NCI-H2081 (cell line): ENCODE measurements around the gene DHFR.
A peak's percentile ranks its signal among the peaks of the same experiment; 100 is the strongest.

ENCODE experiments used
- DNase-seq, 2 experiments: peaks; one replicate each; lab custom pipeline; 2025; lab: John Stamatoyannopoulos, UW

Gene DHFR

DNA sequence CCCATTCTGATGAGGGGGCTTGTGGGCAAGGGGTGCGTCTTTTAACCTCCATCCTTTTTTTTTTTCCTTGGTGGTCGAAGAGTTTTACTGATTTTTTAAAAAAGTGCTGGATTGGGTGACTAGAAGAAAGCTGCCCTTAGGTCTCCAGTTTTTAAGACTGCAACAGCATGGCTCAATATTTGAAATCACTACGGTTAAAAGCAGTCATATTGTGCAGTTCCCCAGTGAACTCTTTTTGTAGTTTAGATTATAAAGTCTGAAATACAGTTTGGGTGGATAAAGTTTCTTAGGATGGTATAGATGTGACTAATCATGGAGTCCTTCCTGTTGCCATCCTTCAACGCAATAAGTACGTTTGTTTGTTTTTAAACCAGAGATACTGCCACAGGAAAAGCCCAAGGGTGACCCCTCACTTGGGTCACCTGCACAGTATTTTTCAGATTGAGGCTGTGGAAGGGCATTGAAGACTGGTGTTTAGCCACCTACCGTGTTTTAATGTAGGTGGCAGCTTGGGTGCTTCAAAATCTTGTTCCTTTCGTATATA is 520 bp upstream of the DHFR start:
- DNase-seq = no peak

DNA sequence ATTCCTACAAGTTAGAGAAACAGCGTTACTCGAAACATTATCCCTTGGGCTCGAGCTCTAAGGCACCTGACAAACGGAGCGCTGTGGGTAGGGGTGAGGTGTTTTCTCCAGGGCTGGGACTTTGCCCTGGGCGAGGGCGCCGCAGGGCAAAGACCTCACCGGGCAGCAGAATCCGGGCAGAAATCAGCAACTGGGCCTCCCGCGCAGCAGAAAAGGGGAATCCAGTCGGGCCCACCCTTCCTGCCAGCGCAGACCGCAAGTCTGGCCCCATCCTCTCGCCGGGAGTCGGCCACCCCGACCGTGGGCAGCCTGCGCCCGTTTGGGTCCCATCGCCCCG is 761 bp downstream of the DHFR start:
- no peak for DNase-seq

- no peak for DNase-seq
These were observed 1.3 kb downstream of the DHFR start for GRCh38 chr5:80653502-80653901.

- no peak for DNase-seq
These were observed 7.9 kb downstream of the DHFR start for GRCh38 chr5:80646926-80647325.

DNA sequence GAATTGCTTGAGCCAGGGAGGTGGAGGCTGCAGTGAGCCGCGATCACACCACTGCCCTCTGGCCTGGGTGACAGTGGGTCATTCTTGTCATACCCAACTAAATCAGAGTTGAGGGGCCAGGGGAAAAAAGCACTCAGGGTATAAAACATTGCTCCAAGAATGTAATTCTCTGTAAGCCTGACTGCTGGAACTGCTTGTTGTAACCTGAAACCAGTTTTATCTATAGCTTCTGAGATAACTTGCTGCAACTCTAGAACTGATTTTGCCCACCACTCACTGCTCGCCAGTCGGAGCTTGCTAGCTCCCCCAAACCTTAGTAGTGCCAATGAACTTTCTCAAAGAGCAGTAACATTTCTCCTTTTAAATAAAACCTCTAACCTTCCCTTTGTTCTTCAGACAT is 9.9 kb downstream of the DHFR start:
- no peak for DNase-seq

DNA sequence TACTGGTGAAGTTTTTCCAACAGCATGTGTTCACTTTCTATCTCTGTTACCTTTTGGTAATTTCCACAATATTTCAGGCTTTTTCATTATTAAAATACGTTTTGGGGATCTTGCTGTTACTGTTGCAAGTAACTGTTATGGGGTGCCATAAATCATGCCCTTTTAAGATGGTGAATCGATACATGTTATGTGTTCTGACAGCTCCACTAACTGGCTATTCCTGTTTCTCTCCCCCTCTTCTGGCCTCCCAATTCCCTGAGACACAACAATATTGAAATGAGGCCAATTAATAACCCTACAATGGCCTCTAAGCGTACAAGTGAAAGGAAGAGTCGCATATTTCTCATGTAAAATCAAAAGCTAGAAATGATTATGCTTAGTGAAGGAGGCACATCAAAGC is 13.4 kb downstream of the DHFR start:
- no peak for DNase-seq

- DNase-seq = no peak
These were observed 20.6 kb downstream of the DHFR start for GRCh38 chr5:80634193-80634592.

DNA sequence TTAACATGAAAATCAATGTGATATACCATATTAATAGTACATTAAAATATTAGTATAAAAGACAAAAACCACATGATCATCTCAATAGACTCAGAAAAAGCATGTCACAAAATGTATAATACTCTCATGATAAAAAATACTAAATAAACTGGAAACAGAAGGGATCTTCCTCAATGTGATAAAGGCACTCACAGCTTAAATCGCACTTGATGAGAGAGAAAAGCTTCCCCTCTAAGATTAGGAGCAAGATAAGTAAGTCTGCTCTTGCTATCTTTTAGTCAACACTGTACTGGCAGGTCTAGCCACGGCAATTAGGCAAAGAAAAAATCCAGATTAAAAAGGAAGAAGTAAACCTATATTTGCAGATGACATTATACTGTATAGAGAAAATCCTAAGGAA is 22.1 kb downstream of the DHFR start:
- DNase-seq = no peak

DNA sequence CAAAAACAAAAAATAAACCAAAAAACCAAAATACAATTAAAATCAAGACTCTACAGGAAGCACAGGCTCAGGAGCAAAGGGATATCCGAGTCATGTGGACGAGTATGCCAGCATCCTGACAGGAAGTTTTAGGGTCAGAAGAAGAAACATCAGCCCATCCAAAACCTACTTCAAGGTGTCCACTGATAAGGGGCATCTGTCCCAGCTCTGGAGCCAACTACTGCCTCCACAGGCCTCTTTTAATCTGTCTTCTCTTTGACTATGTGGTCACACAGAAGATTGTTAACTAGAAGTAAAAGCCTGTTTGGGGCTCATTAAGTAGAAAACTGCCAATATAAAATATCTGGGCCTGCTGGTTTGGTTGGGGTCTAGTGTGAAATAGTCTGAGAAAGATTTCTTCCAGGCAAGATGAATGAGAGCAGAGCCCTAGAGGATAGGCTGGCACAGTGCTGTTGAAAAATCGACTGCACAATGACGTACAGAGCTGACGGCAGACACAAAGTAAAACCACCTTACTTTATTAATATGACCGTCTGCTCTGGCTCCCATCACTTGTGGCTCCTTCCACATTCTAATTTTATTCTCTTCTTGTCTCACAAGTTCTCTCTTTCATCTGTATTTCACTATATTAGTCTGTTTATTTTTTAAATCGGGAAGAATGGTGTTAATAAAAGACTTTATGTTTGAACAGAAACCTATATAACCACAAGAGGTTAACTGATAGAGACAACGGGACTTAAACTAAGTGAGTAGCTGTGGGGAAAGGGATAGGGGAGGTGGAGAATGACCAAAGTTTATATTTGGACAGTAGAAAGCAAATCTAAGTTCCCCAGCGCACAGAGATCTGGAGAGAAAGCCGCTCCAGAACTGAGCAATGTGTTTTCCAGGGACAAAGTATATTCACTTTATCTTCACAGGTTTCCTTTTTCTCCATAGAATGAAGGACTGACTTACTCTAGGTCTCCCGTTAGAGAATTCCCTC is 23.2 kb downstream of the DHFR start:
- no peak for DNase-seq

- no peak for DNase-seq
These were observed 25.5 kb downstream of the DHFR start for GRCh38 chr5:80629281-80629680.

- no peak for DNase-seq
These were observed 29.6 kb downstream of the DHFR start for GRCh38 chr5:80625230-80625629.

DNA sequence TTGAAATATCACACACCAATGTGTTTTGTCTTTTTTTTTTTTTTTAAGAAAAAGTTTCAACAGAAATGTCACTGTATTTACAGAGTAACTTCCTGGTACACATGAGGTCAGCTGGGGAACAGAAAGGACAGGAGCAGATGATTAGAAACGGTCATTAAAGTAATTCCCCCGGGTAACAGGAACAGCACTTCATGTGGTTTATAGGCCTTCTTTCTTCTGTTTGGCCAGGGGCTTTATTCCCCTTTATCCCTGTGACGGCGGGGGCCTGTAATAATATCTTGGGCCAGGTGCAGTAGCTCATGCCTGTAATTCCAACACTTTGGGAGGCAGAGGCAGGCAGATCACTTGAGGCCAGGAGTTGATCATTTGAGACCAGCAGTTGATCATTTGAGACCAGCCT is 30.8 kb downstream of the DHFR start:
- peak; percentile 7 to 20 for DNase-seq

DNA sequence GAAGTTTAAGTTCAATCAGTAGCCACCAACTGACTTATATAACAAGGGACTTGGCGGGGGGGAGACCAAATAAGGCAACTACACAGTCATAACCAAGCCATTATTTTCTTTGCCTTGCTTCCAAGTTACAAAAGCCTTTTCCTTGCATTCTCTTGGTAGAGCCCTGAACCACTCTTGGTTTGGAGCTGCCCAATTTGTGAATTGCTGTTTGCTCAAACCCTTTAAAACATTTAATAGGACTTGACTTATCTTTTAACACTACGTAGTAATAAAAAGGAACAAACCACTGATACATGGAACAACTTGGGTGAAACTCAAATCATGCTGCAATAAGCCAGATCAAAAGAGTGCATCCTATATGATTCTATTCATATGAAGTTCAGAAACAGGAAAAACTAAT is 32.0 kb downstream of the DHFR start:
- DNase-seq = no peak

DNA sequence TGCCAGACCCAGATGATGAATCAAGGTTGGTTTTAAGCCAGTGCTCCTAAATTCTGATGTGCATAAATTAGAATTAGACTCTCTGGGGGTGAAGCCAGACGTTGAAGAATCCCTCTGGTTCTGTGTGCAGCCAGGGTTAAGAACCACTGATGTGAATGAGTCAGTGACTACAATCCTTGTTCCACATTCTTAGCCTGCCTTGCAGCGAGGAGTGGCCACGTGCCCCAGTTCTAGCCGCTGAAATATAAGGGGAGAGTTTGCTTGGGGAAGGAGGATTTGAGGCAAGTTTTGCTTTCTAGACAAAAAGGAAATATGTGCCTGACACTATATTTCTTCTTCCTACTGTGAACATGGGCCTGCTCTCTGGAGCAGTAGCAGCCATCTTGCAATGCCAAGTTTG is 34.6 kb downstream of the DHFR start:
- DNase-seq = no peak

DNA sequence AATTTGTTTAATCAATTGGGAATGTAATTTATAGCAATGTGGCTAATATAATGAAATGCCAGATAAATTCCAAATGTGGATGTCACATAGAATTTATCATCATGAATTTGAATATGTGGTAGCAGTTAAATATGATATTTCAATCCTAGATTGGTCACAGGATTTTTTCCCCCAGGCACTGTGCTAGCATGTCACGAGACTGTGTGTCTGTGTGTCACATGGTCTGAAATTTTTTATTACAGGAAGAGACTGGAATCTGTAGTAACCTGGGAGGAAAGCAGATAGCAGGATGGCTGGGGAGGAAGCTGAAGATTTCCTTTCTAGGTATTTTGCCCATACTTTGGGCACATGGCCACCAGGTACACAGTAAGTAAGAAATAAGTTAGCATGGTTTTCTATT is 35.7 kb downstream of the DHFR start:
- no peak for DNase-seq

DNA sequence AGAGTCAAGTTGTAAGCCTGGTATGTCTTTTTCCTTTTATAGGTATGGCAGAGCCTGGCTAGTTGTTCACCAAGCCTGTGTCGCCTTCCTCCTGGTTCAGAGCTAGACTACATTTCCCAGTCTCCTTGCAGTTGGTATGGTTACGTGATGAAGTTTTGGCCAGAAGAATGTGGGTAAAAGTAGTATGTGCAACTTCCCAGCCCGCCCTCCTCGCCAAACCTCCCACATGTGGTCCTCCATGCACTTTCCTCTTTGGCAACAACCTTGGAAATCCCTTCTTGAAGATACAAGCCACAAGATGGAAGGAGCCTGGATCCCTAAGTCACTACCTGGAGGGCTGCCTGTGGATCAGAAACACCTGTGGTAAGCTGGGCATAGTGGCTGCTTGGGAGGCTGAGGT is 36.3 kb downstream of the DHFR start:
- no peak for DNase-seq

GRCh38 chr5:80615266-80615914 is 39.4 kb downstream of the DHFR start:
- DNase-seq = peak in 1 of 2 experiments; percentile 7

GRCh38 chr5:80609692-80610091 is 45.1 kb downstream of the DHFR start:
- no peak for DNase-seq

GRCh38 chr5:80608731-80609130 is 46.1 kb downstream of the DHFR start:
- DNase-seq = no peak

- DNase-seq = no peak
These were observed 47.0 kb downstream of the DHFR start for GRCh38 chr5:80607832-80608231.

- no peak for DNase-seq
These were observed 47.4 kb downstream of the DHFR start for GRCh38 chr5:80607343-80607742.

- DNase-seq = no peak
These were observed 53.7 kb downstream of the DHFR start for GRCh38 chr5:80600943-80601693.

DNA sequence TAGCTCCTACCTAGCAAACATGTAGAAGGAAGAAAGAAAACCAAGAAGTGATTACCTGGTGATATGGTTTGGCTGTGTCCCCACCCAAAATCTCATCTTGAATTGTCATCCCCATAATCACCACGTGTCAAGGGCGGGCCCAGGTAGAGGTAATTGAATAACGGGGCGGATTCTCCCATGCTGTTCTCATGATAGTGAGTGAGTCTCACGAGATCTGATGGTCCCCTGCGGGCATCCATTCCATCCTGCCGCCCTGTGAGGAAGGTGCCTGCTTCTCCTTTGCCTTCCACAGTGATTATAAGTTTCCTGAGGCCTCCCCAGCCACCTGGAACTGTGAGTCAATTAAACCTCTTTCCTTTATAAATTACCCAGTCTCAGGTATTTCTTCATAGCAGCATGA is 57.3 kb downstream of the DHFR start:
- DNase-seq = no peak
